ENCODE data around the gene EFEMP2. TPM values are rescaled to one million over a fixed set of nuclear protein-coding genes. Genes with fewer than 3 reads are reported as not detected.
"Not testable (repeated sequence)": the region's sequence is repeated elsewhere in the genome, so short reads cannot be mapped to it uniquely, and the experiment has no call there.

EFEMP2 gene
- total and polyA plus RNA-seq, 2 donors (not counting 1 experiment from before 2014, with no cell fraction given), result 9.5 to 14.7 TPM

GRCh38 chr11:65892661-65893317 lies 20.2 kb upstream of the EFEMP2 start:
- H3K4me3 ChIP-seq (ENCODE audit: control extremely low read depth in 1 of 5, extremely low read depth in 1 of 5, insufficient read depth in 1 of 5, low read depth in 2 of 5, low read length in 4 of 5), result peak overlapping the region in 1 of 5 experiments; percentile 49
- Mint-ChIP-seq H3K27me3 (no peaks in the 10 kb centered on the region), H3K4me1 (peaks cover 51% of the 10 kb centered on the region), H3K4me3 (peak overlapping the region; percentile 98), H3K27ac (peak overlapping the region; percentile 98), H3K9me3 (ENCODE audit: insufficient read depth) (no peaks in the 10 kb centered on the region)
- intact Hi-C loops (cut with micrococcal nuclease), result no loop called here
- no peaks in the 10 kb centered on the region for H3K27me3 ChIP-seq (replicated peaks in 1 of 4; ENCODE audit: control extremely low read depth in 1 of 4, control insufficient read depth in 3 of 4, insufficient read depth in 4 of 4, low read length in 3 of 4)
- peaks cover 21% of the 10 kb centered on the region for H4K20me1 ChIP-seq (ENCODE audit: control insufficient read depth, insufficient read depth, low read length, poor library complexity, severe bottlenecking)
- peak overlapping the region; percentile 54 for H3K9ac ChIP-seq (ENCODE audit: low read length)
- H3K9me3 ChIP-seq (ENCODE audit: control extremely low read depth in 1 of 3, control insufficient read depth in 2 of 3, insufficient read depth in 1 of 3, low read length in 2 of 3), result no peaks in the 10 kb centered on the region
- POLR2A ChIA-PET, result interaction anchor here (0.7 to 6.2 kb wide), 5 partner anchors 25 to 1623 kb away, joined by 3 to 65 read pairs (median 4); partner anchors contain the start of genes C11orf68, CFL1 and MUS81
- peak overlapping the region; percentile 99 for H3K4me2 ChIP-seq (replicated peaks; ENCODE audit: low read depth, low read length, poor library complexity, severe bottlenecking)
- H2AFZ ChIP-seq (ENCODE audit: insufficient read depth, low read depth, low read length, poor library complexity, severe bottlenecking), result no peak overlapping the region
- CTCF ChIA-PET, result interaction anchor here (0.8 to 15.5 kb wide), 3 partner anchors 8 to 38 kb away, joined by 4 to 244 read pairs (median 44); partner anchors contain the start of genes CFL1 and MUS81
- H3K4me1 ChIP-seq (ENCODE audit: control insufficient read depth in 2 of 2, insufficient read depth in 2 of 2, low read length in 2 of 2), result peaks cover 47 to 56% of the 10 kb centered on the region in 2 donors
- H3K79me2 ChIP-seq (ENCODE audit: control insufficient read depth, insufficient read depth, low read length), result peaks cover 21% of the 10 kb centered on the region
- TF ChIP-seq CTCF (IDR thresholded peaks at IDR 0.05) (no peak), EZH2 (IDR thresholded peaks at IDR 0.05; ENCODE audit: borderline replicate concordance, insufficient read depth, low read depth, low read length, poor library complexity, severe bottlenecking) (no peak)
- no peaks in the 10 kb centered on the region for H3K36me3 ChIP-seq (replicated peaks in 1 of 2; ENCODE audit: control extremely low read depth in 1 of 2, control insufficient read depth in 1 of 2, extremely low read depth in 1 of 2, insufficient read depth in 2 of 2, low read length in 1 of 2)
- DNase-seq, result peak; percentile 28
- no peak for ATAC-seq (ENCODE audit: low read depth)
- H3K27ac ChIP-seq (ENCODE audit: low read length in 2 of 2), result peak overlapping the region in 1 of 2 donors; percentile 85
- WGBS (ENCODE audit: insufficient coverage), result 68% methylated on average over 9 of the region's 10 CpGs

GRCh38 chr11:65892137-65892540 lies 19.5 kb upstream of the EFEMP2 start:
- ATAC-seq (ENCODE audit: low read depth); H3K27me3 Mint-ChIP-seq; H3K36me3 ChIP-seq (replicated peaks in 1 of 2; ENCODE audit: control extremely low read depth in 1 of 2, control insufficient read depth in 1 of 2, extremely low read depth in 1 of 2, insufficient read depth in 2 of 2, low read length in 1 of 2); intact Hi-C loops (cut with micrococcal nuclease); H3K27me3 ChIP-seq (replicated peaks in 1 of 4; ENCODE audit: control extremely low read depth in 1 of 4, control insufficient read depth in 3 of 4, insufficient read depth in 4 of 4, low read length in 3 of 4); H3K9me3 Mint-ChIP-seq (ENCODE audit: insufficient read depth); H2AFZ ChIP-seq (ENCODE audit: insufficient read depth, low read depth, low read length, poor library complexity, severe bottlenecking); H3K9me3 ChIP-seq (ENCODE audit: control extremely low read depth in 1 of 3, control insufficient read depth in 2 of 3, insufficient read depth in 1 of 3, low read length in 2 of 3): not testable (repeated sequence)
- peak; percentile 25 for DNase-seq
- H3K27ac ChIP-seq (ENCODE audit: low read length in 2 of 2), result peak overlapping the region; percentile 4 to 85
- peaks cover 57% of the 10 kb centered on the region for H3K4me1 Mint-ChIP-seq
- peaks cover 52 to 62% of the 10 kb centered on the region in 2 donors for H3K4me1 ChIP-seq (ENCODE audit: control insufficient read depth in 2 of 2, insufficient read depth in 2 of 2, low read length in 2 of 2)
- peaks cover 21% of the 10 kb centered on the region for H4K20me1 ChIP-seq (ENCODE audit: control insufficient read depth, insufficient read depth, low read length, poor library complexity, severe bottlenecking)
- H3K79me2 ChIP-seq (ENCODE audit: control insufficient read depth, insufficient read depth, low read length), result peaks cover 24% of the 10 kb centered on the region
- H3K27ac Mint-ChIP-seq, result peak overlapping the region; percentile 98
- H3K4me3 ChIP-seq (ENCODE audit: control extremely low read depth in 1 of 5, extremely low read depth in 1 of 5, insufficient read depth in 1 of 5, low read depth in 2 of 5, low read length in 4 of 5), result peak overlapping the region; percentile 6 to 88 (median 63)
- peak overlapping the region; percentile 99 for H3K4me2 ChIP-seq (replicated peaks; ENCODE audit: low read depth, low read length, poor library complexity, severe bottlenecking)
- ChIA-PET CTCF (interaction anchor here (0.8 to 15.5 kb wide), 6 partner anchors 8 to 180 kb away, joined by 4 to 244 read pairs (median 36); partner anchors contain the start of genes CFL1, FOSL1, KAT5 and MUS81), POLR2A (interaction anchor here (1.0 to 6.2 kb wide), 4 partner anchors 26 to 110 kb away, joined by 4 to 65 read pairs (median 7); partner anchors contain the start of genes BANF1, C11orf68, CFL1 and MUS81)
- H3K4me3 Mint-ChIP-seq, result peak overlapping the region; percentile 98
- peak overlapping the region; percentile 96 for H3K9ac ChIP-seq (ENCODE audit: low read length)
- 62% methylated on average over 5 of the region's 5 CpGs for WGBS (ENCODE audit: insufficient coverage)

All from B cell (primary cell).